ENCODE data around the gene BPIFB6.

DNA sequence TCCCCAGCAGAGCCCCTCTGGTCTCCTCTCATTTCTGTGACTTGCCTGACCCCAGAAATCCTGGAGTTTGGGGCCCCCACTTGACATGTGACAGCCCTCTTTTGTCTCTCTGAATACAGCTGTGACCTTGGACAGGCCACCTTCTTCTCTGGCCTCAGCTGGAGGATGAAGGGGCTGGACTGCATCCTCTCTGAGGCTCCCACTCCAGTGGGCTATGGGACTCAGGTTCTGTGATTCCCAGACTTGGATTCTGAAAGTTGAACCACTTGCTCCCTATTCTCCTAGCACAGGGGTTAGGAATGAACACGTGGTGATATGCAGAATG is 31.3 kb downstream of the BPIFB6 start:
- TF ChIP-seq, protein P1, sequence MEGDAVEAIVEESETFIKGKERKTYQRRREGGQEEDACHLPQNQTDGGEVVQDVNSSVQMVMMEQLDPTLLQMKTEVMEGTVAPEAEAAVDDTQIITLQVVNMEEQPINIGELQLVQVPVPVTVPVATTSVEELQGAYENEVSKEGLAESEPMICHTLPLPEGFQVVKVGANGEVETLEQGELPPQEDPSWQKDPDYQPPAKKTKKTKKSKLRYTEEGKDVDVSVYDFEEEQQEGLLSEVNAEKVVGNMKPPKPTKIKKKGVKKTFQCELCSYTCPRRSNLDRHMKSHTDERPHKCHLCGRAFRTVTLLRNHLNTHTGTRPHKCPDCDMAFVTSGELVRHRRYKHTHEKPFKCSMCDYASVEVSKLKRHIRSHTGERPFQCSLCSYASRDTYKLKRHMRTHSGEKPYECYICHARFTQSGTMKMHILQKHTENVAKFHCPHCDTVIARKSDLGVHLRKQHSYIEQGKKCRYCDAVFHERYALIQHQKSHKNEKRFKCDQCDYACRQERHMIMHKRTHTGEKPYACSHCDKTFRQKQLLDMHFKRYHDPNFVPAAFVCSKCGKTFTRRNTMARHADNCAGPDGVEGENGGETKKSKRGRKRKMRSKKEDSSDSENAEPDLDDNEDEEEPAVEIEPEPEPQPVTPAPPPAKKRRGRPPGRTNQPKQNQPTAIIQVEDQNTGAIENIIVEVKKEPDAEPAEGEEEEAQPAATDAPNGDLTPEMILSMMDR (IDR thresholded peaks at IDR 0.05), result no peak
- TF ChIP-seq POLR2A (IDR thresholded peaks at IDR 0.05), result no peak
